NCI-H524 (cell line): Measurements from ENCODE around the gene PLB1.
"Not testable (repeated sequence)": the region's sequence is repeated elsewhere in the genome, so short reads cannot be mapped to it uniquely, and the experiment has no call there.

Experiments
- DNase-seq, 2 experiments: peaks; one replicate each; lab custom pipeline; 2025; lab: John Stamatoyannopoulos, UW

PLB1 gene

DNA sequence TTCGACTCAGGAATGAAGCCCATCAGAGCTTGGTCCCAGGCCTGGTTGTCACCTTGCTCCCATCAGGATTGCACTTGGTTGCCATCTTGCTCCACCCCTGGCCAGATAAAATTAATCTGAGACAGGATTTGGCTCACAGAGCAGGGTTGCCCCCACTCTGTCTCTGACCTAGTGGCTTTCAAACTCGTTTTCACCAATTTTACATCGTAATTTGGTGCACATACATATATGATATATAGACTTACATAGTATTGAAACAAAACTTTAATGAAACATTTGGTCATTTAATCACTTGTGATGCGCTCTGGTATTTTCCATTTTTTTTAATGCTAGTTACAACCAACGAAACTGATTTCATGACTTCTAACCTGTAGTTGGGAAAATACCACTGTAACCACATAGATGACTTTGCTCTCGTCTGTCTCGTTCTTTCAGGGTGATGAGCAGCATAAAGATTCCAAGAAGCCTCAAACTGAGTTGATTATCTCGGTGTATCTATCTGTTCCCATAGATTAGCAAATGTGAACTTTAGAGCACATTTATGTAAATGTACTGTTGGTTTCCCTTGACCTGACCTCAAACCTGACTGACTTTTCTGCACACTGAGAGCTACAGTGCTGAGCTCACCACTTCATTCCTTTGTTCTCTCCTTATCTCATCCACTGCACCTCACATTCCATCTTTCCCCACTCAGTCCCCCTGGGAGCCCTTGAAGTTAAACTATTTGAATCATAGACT is 30.5 kb upstream of the PLB1 start:
- no peak for DNase-seq

DNA sequence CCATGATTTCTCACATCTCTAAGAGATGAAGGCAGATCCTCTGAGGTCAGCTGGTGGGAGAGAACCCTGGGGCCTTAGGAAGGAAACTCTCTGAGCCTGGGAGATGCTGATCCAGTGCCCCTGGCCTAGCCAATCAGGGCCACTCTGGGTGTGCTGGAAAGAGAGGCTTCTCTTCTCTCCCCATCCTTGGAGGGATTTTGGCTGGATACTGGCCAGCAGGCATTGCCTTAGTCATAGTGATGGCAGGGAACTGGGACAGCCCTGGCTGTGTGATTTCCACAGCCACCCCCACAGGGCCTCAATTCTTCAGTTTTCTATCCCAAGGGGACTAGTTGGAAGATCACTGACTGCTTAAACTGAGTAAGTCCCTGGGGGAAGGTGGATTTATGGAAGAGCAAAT is 26.6 kb upstream of the PLB1 start:
- DNase-seq = no peak

GRCh38 chr2:28469947-28470535 is 25.8 kb upstream of the PLB1 start:
- no peak for DNase-seq

DNA sequence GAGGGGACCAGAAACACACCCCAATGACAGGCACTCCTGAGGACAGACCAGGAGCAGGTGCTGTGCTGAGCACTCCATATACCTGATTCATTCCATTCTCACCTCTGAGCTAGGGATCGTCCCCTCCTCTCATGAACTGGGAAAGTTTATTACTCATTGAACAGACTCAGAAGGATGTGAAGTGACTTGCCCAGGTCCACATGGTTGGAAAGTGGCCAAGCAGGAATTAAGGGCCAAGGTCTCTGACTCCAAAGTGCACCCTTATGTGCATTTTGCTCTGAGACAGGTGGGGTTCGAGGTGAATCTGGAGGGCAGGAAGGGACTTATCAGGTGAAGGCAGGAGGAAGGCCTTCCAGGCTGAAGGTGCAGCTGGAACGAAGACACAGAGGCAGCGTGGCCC is 25.1 kb upstream of the PLB1 start:
- peak in 1 of 2 experiments; percentile 4 for DNase-seq

GRCh38 chr2:28471214-28471613 is 24.6 kb upstream of the PLB1 start:
- DNase-seq = no peak

GRCh38 chr2:28471701-28472236 is 24.1 kb upstream of the PLB1 start:
- DNase-seq = no peak

DNA sequence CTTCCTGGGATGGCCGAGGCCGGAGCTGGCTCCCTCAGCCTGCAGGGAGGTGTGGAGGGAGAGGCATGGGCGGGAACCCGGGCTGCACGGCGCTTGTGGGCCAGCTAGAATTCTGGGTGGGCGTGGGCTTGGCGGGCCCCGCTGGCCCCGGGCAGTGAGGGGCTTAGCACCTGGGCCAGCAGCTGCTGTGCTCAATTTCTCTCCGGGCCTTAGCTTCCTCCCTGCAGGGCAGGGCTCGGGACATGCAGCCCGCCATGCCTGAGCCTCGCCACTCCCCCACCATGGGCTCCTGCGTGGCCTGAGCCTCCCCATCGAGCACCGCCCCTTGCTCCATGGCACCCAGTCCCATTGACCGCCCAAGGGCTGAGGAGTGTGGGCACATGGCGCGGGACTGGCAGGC is 23.2 kb upstream of the PLB1 start:
- not testable (repeated sequence) for DNase-seq

DNA sequence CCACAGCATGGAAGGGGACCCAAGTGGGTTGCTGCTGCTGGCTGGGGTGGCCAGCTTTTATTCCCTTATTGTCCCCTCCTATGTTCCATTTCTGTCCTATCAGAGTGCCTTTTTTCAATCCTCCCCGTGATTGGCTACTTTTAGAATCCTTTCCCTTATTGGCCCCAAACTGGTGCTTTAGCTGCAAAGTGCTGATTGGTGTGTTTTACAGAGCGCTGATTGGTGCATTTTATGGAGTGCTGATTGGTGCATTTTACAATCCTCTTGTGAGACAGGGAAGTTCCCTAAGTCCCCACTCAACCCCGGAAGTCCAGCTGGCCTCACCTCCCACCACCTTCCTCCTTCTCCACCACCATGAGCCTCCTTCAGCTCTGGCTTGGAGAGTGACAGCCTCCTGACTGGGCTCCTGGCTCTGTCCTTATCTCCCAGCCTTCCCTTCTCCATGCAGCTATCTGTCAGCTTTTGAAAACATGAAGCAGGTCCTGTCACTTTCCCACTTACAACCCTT is 20.7 kb upstream of the PLB1 start:
- no peak for DNase-seq

DNA sequence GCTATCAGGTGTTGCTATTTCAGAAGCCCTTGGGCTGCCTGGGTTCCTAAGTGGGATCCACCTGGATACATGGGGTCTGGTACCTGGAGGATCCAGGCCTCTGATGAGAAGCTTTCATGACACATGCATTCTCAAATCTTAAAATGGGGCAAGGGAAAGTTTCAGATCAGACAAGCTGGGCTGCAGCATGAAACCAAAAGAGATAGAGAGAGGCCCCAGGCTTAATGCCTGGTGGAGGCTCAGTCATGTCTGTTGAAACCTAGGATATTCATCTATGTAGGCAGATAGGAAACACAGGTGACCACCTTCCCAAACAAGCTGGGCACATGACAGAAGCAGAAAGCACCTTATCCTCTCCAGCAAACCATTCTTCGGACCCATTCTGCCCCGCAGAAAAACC is 18.8 kb upstream of the PLB1 start:
- DNase-seq = no peak

DNA sequence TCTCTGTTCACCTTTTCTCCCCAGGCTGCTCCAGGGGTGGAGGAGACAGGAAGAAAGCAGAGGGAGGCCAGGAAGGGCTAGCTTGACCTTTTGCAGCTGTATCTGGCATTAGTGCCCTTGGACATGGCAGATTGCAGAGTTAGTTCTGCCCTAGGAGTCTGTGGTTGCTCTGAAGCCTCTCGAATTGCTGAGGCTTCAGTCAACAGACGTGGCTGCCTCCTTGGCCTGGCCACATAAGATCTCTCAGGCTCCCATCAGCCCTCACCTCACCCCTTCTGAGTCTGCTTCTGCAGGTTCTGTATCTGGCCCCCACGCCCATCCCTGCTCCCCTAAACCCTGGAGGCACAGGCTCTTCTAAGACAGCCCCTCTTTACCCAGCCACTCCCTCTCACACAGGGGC is 18.2 kb upstream of the PLB1 start:
- no peak for DNase-seq

GRCh38 chr2:28480403-28481049 is 15.3 kb upstream of the PLB1 start:
- DNase-seq = no peak

GRCh38 chr2:28481905-28482304 is 14.0 kb upstream of the PLB1 start:
- DNase-seq = no peak

DNA sequence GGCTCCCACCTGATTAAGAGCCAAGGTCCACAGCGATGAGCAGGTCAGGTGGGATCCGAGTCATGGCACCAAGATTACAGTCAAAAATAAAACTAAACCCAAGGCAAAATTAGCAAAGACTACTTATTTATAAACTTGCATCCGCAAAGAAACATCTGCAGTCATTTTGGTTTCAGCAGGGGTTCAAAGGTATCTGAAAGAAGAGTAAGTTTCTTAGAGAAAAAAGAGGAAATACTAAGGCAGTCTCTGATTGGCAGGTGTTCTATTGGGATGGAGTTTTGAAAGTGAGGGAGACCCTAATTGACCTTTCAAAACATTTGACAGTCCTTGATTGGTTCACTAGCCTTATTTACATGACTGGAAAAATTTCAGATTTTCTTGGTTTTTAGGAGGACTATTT is 11.0 kb upstream of the PLB1 start:
- DNase-seq = no peak

DNA sequence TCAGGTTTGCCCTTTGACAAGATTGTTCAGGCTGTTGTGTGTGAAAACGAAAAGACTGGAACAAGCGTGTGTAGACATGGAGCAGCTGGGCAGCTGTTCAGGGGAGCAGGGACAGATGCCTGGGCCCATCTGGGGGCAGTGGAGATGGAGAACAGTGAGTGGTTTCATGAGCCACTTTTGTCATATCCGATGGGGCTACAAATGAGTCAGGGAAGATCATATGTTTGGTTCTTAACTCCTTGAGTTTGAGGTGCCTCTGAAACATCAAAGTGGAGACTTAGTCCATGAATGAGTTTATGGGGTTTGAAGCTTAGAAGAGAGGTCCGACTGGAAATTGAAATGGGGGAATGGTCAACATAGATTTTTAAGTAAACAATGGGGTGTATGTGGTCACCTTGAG is 9.3 kb upstream of the PLB1 start:
- no peak for DNase-seq

GRCh38 chr2:28487258-28487657 is 8.6 kb upstream of the PLB1 start:
- DNase-seq = no peak

DNA sequence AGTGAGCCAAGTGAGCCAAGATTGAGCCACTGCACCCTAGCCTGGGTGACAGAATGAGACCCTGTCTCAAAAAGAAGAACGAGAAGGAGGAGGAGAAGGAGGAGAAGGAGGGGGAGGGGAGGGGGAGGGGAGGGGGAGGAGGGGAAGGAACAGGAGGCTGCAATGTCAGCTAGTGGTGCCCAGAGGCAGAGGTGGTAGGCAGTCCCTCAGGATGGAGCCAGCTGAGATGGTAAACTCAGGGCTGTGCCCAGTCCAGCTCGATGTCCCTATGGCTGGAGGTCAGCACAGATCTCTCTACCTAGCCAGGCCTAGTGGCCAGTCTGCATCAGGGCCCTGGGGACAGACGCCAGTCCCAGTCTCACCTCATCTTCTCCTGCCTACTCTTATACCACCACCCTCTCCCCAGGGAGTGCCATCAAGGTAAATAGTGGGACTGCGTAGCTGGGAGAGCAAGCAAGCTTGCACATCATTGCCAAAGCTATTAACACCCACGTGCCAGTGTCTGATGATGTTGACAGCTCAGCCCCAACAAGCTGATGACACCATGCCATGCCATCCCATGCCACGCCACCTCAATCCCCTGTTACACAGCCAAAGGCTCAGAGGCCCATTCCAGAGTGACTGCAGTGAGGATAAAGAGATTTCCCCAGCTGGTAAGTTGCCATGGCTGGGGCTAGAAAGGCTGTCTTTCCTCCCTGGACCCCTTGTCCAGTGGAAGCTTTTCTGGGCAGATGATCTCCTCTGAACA is 7.6 kb upstream of the PLB1 start:
- peak; percentile 31 to 49 for DNase-seq

DNA sequence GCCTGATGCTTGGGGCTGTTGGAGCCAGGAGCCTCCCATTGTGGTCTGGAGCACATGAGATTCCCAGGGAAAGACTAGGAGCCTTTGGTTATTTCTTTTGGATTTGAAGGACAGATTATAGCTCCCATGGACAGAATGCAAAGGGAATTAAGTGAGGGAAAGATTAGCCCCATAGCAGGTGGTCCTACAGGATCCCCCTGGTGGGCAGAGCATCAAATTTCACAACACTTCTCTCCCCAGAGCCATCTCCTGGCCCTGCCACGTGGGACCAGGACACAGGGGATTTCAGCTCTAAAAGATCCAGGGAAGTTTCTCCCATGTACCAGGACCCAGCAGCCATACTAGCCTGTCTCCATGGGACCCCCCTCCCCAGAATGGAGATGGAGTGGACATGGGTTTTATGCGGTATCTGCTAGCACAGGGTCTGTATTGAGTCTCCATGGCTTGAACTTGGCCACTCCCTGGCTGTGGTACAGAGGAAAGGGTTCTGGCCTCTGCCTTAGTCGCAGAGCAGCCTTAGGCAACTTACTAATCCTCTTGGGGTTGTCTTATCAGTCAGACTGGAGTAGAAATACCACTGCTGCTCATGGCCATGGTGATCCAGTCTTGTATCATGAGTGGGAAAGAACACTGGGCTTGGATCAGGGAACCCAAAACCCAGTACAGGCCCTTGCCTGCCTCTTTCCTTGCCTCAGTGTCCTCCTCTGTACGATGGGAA is 6.8 kb upstream of the PLB1 start:
- DNase-seq = peak; percentile 72 to 89

- DNase-seq = no peak
Measured at GRCh38 chr2:28490558-28490957, 5.3 kb upstream of the PLB1 start.

DNA sequence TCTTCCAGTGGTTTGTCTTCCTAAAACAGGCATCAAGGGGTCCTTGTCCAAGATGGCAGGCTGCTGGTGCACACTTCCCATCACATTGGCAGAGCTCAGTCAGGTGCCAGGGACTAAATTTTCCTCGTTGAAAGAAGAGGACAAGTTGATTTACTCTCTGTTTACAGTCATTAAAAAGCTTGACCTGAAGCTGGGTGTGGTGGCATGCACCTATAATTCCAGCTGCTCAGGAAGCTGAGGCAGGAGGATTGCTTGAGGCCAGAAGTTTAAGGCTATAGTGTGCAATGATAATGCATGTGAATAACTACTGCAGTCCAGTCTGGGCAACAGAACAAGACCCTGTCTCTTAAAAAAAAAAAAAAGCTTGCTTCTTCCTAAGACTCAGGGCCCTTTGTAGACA is 3.6 kb upstream of the PLB1 start:
- DNase-seq = no peak

DNA sequence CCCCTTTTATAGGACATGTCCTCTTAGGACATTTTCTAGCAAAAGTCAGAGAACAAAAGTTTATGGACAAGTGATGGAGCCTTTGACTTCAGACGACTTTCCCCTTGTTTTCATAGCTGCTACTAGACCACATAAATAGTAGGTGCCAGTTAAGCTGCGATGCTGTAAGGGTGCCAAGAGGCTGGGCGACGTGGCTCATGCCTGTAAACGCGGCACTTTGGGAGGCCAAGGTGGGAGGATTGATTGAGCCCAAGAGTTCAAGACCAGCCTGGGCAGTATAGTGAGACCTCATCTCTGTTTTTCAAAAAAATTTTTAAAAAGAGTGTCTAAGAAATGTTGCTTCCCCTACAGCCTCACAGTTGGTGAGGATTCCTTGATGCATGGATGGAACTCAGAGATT is 2.2 kb upstream of the PLB1 start:
- DNase-seq = no peak

- DNase-seq = no peak
Measured at GRCh38 chr2:28496781-28497180, 921 bp downstream of the PLB1 start.

GRCh38 chr2:28497206-28497605 is 1.3 kb downstream of the PLB1 start:
- no peak for DNase-seq
